ENCODE measurements around the gene SULT1A3.
"Not testable (repeated sequence)": the region's sequence is repeated elsewhere in the genome, so short reads cannot be mapped to it uniquely, and the experiment has no call there.

Gene SULT1A3

DNA sequence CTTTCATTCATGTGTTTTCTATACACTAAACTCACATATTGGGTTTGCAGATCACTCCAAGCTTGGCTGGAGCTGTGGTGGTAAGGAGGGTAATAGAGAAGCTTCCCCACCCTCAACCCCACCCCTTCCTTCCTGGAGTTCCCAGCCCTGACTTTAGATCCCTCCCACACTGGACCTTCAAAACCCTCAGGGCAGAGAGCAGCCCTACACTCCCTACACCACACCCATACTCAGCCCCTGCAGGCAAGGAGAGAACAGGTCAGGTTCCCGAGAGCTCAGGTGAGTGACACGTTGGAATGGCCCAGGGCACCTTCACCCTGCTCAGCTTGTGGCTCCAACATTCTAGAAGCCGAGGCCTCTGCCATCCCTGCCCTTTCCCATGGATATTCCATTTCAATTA is at the start of gene SULT1A3:
Gene SULT1A3, plus strand, starts transcription at position 207 of the 400 bp plus-strand sequence. CDS start 1,474 bp downstream, outside the sequence.
- not testable (repeated sequence) for DNase-seq

- DNase-seq, result no peak
Observed at GRCh38 chr16:30151091-30151490, 48.0 kb upstream of the SULT1A3 start.

- DNase-seq, result no peak
Observed at GRCh38 chr16:30152517-30152916, 46.5 kb upstream of the SULT1A3 start.

DNA sequence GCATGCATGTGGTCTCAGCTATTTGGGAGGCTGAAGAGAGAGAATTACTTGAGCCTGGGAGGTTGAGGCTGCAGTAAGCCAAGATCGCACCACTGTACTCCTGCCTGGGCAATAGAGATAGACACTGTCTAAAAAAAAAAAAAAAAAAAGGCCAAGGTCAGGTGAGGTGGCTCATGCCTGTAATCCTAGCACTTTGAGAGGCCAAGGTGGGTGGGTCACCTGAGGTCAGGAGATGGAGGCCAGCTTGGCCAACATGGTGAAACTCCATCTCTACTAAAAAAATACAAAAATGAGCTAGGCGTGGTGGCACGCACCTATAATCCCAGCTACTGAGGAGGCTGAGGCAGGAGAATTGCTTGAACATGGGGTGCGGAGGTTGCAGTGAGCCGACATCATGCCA is 43.9 kb upstream of the SULT1A3 start:
- no peak for DNase-seq

- DNase-seq, result no peak
Observed at GRCh38 chr16:30157214-30157613, 41.8 kb upstream of the SULT1A3 start.

DNA sequence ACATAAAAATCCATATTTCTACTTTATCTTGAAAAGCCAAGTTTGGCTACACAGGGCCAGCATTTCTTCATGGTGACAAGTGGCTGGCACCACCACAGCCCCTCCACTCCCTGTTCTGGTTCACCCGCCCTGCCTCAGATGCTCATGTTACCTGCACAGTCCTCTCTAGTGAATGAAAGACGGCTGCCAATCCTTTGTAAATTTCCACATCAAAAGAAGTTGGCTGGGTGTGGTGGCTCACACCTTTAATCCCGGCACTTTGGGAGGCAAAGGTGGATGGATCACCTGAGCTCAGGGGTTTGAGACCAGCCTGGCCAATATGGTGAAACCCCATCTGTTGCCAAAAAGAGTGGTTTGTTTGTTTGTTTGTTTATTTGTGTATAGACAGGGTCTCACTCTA is 35.5 kb upstream of the SULT1A3 start:
- DNase-seq, result no peak

DNA sequence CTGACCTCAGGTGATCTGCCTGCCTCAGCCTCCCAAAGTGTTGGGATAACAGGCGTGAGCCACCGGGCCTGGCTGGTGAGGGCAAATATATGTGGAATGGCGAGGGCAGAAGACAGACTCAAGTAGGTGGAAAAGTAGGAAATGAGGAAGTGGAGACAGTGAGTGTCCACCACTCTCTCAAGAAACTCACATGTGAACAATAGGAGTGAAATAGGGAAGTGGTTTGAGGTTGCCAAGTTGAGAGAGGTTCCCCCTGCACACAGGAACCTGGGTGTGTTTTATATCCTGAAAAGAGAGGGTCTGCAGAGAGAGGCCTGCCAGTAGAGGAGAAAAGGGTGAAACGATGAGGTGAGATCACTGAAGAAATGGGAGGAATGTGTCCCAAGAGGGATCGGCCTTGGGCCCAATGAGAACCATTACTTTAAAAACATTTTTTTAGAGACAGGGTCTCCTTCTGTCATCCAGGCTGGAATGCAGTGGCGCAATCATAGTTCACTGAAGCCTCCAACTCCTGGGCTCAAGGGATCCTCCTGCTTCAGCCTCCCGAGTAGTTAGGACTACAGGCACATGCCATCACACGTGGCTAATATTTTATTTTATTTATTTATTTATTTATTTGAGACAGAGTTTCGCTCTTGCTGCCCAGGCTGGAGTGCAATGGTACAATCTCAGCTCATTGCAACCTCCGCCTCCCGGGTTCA is 32.7 kb upstream of the SULT1A3 start:
- DNase-seq, result no peak

GRCh38 chr16:30168746-30169145 is 30.3 kb upstream of the SULT1A3 start:
- not testable (repeated sequence) for DNase-seq

DNA sequence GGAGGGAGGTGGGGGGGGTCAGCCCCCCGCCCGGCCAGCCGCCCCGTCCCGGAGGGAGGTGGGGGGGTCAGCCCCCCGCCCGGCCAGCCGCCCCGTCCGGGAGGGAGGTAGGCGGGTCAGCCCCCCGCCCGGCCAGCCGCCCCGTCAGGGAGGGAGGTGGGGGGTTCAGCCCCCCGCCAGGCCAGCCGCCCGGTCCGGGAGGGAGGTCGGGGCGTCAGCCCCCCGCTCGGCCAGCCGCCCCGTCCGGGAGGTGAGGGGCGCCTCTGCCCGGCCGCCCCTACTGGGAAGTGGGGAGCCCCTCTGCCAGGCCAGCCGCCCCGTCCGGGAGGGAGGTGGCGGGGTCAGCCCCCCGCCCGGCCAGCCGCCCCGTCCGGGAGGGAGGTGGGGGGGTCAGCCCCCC is 29.6 kb upstream of the SULT1A3 start:
- DNase-seq, result not testable (repeated sequence)

DNA sequence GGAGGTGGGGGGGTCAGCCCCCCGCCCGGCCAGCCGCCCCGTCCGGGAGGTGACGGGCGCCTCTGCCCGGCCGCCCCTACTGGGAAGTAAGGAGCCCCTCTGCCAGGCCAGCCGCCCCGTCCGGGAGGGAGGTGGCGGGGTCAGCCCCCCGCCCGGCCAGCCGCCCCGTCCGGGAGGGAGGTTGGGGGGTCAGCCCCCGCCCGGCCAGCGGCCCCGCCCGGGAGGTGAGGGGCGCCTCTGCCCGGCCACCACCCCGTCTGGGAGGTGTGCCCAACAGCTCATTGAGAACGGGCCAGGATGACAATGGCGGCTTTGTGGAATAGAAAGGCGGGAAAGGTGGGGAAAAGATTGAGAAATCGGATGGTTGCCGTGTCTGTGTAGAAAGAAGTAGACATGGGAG is 28.9 kb upstream of the SULT1A3 start:
- DNase-seq, result not testable (repeated sequence)

DNA sequence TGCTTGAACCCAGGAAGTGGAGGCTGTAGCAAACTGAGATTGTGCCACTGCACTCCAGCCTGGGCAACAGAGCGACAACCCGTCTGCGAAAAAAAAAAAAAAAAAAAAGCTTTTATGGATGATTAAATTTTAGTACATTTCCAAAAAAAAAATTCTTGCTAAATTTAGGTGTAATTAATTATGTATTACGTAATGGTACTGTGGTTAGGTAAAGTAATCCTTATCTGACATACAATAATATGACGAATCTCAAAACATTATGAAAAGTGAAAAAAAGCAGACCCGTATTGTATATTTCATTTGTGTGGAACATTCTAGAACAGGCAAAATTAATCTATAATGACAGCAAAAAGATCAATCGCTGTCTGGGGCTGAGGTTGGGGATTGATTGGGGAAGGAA is 26.0 kb upstream of the SULT1A3 start:
- no peak for DNase-seq

DNA sequence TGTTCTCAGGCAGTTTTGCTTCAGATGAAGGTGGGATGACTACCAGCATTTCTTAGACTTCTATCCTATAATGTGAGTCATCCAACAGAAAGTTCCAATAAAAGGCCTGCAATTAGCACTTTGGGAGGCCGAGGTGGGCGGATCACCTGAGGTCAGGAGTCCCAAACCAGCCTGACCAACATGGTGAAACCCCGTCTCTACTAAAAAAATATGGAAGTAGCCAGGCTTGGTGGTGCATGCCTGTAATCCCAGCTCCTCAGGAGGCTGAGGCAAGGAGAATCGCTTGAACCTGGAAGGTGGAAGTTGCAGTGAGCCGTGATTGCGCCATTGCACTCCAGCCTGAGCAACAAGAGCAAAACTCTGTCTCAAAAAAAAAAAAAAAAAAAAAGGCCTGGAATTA is 22.2 kb upstream of the SULT1A3 start:
- DNase-seq, result not testable (repeated sequence)

DNA sequence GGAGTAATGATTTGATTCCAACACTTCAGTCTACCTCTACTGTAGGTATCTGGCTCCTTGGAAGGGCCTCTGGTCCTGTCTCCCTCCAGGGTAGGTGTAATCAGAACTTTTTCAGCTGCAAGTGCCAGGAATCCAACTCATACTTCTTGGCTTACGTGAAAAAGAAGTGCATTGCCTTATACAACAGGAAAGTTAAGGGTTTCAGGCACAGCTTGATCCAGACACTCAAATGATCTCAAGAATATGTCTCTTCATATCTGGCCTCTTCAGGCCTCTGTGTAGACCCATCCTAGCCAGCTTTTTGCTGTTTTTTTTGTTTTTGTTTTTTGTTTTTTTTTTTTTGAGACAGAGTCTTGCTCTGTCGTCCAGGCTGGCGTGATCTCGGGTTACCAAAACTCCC is 19.9 kb upstream of the SULT1A3 start:
- no peak for DNase-seq

- DNase-seq, result no peak
Observed at GRCh38 chr16:30179931-30180330, 19.1 kb upstream of the SULT1A3 start.

DNA sequence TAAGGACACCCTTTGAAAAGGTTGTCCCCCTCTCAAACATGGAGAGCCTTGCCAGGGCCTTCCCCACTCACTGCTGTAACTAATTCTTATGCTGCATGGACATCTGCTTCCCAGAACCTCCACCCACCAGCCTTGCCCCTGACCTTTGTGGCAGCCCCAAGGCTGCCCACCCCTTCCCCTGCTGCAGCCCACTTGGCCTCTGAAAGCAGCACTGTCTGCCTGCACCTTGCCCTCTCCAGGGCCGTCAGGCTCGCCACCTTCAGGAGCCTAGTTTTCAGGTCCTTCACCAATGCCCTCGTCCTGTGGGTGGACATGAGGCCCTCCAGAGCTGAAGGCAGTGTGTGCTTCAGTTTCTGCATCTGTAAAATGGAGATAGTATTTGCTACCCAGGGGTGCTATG is 18.3 kb upstream of the SULT1A3 start:
- DNase-seq, result no peak

DNA sequence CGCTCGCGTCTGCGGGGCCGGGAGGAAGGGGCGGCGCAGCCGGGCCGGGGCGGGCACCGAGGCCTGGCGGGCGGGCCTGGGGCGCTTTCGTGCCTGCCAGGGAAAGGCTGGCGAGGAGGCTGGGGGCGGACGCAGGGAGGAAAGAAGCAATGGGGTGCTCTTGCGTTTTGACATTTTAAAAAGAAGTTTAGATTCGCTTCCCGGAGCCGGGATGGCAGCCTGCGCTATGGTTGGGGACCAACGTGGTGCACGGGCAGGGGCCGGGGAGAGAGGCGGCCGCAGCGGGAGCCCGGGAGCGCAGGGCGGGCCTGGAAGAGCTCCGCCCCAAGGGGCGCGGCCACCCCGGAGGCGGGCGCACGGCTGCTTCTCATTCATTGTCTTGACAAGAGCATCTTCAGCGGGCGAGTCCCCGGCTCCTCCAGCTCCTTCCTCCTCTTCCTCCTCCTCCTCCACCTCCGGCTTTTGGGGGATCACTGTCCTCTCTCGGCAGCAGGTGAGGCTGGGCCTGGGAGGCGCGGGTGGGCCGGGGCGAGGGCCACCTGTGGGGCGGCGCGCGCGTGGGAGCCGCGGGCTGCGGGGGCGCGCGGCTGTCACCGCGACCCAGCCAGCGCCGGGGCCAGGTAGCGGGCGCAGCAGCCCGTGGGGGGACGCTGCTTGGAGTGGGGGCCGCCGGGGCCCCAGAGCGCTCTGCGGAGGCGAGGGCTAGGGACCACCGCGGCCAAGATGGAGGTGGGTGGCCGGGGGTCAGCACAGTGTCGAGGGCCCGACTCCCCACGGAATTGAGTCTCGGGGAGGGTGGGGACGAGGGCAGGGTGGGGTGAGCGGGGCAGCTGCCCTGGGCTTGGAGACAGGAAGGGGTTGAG is 15.6 kb upstream of the SULT1A3 start, which contains the start of gene CORO1A:
Gene CORO1A, plus strand, starts transcription at position 370 of the 863 bp plus-strand sequence. CDS start 1,608 bp downstream, outside the sequence.
- DNase-seq, result peak; percentile 58

DNA sequence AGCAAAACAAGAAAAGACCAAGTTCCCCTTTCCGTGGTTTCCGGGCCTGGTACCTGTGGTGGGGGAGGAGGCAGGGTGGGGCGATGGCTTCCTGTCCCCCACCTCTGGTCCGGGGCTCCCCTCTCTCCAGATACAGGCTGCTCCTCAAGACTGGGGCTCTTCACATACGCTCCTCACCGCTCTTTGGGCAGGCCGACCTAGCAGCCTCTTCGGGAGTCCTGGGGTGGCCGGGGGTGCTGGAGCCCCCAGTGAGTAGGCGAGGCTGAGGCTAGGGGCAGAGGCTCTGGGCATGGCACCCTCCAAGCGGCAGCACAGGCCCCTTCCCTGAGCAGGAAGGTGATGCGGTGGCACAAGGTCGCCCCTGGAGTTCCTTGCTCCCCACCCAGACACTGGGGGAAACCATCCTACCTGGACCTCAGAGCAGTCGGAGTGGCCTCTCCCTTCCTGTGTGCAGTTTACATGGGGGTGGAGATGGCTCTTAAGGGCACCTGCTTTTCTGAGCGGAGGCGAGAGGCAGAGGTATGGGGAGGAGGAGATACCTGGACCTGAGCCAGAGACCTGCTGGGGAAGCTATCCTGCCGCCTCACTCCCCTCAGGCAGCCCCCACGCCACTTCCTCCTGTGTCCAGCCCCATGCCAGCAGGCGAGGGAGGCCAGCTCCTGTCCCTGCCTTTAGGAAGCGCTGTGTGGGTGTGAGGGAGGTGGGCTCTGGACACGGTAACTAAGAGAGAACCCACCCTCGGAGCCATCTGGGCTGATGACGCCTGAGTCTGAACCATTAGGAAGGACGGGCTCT is 14.8 kb upstream of the SULT1A3 start:
- no peak for DNase-seq

GRCh38 chr16:30184891-30185682 is 14.0 kb upstream of the SULT1A3 start:
- no peak for DNase-seq

DNA sequence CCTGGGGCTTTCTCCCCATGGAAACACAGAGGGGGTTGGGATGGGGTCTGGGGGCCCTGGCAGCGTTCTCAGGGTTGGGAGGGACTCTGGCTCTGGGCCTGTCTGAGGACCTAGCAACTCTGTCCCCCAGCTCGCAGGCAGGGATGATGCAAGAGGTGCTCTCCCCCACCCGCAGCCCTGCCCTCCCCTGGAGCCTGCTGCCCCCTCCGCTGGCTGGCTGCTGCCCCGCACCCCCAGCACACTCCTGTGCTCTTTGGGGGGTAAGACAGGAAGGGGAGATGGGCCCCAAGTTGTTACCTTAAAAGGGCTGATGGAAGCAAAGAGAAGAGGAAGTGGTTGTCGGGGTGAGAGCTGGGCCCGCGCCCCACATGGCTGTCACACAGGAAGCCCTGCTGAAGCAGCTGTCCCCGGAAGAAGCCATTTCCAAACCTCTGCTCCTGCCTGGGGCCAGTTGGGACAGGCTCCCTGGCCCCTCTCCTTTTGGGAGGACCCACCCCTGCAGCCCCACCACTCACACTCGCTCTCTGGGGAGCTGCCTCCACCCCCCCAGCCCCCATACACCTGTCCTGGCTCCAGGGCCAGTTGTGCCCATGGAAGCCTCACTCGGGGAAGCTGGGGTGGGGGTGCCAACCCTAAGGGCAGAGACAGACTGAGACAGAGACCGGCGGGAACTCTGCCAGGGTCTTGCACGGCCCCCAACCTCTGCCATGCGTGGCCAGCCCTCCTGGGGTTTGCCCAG is 13.2 kb upstream of the SULT1A3 start:
- DNase-seq, result no peak

DNA sequence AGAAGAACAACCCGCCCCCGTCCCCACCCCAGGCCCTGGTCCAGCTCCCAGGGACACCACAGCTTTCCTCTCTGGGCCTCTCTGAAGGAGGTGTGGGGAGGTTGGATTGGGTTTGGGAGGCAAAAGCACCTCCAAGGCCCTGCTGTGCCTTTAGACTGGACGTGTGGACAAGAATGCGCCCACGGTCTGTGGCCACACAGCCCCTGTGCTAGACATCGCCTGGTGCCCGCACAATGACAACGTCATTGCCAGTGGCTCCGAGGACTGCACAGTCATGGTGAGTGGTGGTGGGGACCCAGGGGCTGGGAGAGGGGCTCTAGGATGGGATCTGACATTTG is 12.6 kb upstream of the SULT1A3 start:
- DNase-seq, result no peak

GRCh38 chr16:30186782-30187555 is 12.1 kb upstream of the SULT1A3 start:
- no peak for DNase-seq
